HG03378 (cell line): ENCODE results near the gene SALL1.

ENCODE experiments used
- ATAC-seq: cut with Tn5 transposase; IDR thresholded peaks from one replicate; pipeline ENCODE4 v1.9.1; 2021; ENCODE audit warnings: mild to moderate bottlenecking, moderate library complexity; ENCODE audit not compliant: unreplicated experiment

Gene SALL1

DNA sequence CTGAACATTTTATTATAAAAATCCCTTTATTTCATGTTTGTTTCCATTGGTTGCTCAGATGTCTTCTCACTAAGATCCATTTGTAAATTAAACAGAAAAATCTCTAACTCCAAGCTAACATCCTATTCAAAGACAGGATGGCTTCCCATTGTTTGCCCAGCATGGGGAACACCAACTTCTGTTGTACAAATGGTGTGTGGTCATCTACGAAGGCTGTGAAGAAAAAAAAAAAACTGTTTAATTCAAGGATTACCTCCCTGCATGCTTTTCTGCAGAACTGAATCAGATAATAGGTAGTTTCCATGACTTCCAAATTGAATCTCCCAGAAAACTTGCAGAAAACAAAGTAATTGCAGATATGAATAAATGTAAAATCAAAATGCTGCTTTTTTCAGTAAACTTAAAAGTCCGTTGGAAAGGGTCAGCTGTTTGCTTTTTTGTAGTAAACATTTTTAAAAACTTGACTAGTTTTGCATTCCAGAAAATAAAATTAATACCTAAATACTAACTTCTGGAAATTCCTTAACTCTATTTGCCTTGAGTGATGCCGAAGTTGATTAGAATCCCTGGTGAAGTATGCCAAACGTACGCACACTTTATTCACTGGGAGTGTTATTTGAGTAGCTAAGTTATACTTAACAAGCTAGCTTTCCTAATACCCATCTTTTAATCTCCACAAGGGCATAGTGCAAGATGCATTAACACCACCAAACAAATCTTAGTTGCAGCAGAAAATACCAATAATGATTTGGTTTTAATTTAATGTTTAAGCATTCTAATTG, 7.7 kb downstream of the SALL1 start:
- no peak for ATAC-seq

DNA sequence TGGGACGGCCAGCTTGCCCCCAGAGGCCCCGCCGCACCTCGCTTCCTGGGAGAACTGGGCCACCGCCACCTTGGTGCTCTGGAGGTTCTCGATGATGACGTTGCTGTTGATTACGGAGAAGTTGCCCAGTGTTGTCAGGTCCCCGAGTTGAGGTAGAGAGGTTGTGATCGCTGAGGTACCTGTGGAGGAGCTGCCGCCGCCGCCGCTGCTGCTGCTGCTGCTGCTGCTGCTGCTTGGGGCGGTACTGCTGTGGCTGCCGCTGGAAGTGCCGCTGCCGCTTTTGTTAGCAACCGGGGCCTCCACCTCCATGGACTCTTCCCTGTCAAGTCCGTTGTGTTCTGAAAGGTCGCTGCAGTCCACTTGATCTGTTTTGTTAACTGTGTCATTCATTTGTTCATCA, 9.5 kb downstream of the SALL1 start:
- ATAC-seq, result no peak

DNA sequence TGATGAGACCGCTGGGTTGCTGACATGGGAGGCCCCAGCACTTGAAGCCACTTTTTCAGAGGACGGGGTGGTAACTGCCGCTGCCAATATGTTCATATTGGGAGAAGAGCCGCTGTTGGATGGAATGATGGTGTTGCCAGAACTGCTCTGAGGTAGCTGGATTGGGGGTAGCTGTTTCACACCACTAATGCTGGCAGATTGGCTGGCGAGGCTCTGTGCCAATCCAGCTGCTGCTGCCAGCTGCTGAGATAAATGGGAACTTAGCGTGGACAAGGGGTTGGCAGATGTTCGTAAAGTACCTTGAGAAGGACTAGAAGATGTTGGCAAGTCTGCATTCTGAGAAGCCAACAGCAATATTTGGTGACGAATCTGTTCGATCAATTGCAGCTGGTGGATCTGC, 10.0 kb downstream of the SALL1 start:
- ATAC-seq, result no peak

- ATAC-seq, result no peak
These were observed 11.0 kb downstream of the SALL1 start for GRCh38 chr16:51140112-51140511.

GRCh38 chr16:51139568-51139967, 11.5 kb downstream of the SALL1 start:
- ATAC-seq, result no peak

- no peak for ATAC-seq
These were observed 12.9 kb downstream of the SALL1 start for GRCh38 chr16:51138178-51138577.

DNA sequence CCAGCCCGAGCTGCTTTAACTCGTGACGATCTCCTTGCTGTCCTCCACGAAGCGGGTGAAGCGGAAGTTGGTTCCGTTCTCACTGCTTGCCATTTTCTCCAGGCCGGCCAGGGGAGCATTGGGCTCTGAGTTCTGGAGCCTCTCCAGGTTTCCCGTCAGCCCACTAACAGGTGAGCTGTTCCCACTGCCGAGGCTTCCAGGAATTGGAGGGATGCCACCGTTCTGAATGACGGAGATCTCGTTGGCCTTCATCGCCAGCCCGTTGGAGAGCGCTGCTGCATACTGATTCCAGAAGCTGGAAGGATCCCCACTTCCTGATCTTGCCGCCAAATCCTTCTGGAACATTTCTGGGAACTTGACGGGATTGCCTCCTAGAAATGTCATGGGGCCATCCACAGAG, 14.0 kb downstream of the SALL1 start:
- no peak for ATAC-seq

DNA sequence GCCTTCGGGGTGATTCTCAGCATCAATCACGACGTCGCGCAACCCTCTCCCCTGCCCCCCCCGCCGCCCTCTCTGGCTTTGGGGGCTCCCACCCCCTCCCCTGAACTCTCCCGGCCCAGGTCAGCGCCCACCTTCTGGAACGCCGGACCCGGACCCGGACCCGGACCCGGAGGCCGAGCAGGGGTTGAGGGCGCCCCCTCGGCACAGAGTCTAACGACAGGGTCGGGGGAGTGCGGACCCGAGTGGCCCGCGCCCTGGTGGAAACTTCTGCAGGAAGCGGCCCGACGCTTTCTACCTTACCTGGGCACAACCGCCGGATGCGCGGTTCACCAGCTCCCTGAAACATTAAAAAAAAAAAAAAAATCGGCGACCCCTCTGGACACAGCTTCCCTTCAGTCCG, 16.2 kb downstream of the SALL1 start:
- ATAC-seq, result no peak

- ATAC-seq, result no peak
These were observed 16.7 kb downstream of the SALL1 start for GRCh38 chr16:51134269-51134812.

DNA sequence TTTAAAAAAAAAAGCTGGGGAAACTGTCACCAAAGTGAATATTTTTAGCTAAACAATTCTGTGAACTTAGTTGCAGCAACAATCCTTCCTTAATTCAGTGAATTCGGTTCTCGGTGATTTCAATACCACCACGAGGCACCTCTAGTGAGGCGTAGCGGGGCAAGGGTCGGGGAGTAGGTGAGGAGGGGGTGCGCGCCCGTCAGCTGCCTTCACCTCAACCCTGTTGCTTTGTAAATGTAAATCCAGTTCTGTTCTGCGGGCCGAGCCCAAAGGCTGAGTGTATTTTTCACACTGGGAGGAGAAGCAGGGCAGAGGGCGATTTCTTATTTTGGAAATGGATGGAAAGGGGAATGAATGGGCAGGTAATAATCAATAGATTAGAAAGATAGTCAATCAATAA, 17.4 kb downstream of the SALL1 start:
- ATAC-seq, result no peak

DNA sequence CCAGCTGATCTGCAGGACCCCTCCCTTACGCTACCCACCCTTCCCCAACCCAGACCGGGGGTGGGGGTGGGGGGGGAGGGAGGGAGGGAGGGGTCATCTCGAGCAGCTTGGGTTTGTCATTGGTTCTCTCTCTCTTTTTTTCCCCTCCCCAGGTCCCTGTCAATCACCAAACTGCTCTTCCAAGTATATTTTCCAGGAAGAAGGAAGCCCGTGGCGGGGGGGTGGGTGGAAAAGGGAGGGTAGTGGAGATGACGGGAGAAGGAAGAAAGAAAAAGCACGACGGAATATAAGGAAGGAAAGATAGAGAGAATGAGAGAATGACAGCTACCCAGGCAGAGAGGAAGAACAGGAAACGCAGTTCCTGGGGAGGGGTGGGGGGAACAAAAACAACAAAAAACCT, 17.9 kb downstream of the SALL1 start:
- no peak for ATAC-seq

- ATAC-seq, result no peak
These were observed 18.5 kb downstream of the SALL1 start for GRCh38 chr16:51132490-51133115.

DNA sequence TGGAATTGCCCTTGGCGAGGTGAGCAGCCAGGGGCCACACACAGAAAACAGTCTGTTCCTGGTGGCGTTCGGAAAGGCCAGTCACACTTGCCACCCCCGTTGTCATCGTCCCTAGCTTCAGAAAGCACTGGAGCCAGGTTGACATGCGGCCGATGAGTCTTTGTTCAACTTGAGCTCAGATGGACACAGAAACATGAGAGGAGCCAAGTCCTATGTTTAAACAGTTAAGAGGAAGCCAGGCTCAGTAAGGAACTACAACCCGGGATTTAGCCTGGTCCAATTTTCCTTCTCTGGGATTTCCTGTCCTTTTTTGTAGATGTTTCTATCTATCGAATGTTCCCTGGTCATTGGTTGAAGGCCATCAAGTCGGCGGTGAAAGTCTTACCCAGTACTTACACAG, 19.5 kb downstream of the SALL1 start:
- ATAC-seq, result no peak

DNA sequence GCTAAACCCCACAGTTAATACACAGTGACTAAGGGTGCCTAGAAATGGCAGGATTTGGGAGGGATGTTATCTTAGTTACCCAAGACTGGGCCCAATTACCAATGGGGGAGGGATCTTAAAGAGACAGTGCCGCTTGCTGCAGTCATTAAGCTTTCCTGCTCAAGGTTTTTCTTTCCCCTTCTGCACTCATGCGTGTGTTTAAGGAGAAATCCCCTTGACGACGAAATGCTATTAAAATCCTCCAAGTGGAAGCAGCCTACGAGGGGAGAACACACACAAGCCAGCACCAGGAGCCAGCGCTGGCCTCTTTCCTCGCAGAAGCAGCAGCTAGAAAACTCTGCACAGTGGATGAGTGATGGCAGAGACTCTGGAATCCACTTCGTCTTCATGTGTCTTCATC, 22.0 kb downstream of the SALL1 start:
- ATAC-seq, result no peak

DNA sequence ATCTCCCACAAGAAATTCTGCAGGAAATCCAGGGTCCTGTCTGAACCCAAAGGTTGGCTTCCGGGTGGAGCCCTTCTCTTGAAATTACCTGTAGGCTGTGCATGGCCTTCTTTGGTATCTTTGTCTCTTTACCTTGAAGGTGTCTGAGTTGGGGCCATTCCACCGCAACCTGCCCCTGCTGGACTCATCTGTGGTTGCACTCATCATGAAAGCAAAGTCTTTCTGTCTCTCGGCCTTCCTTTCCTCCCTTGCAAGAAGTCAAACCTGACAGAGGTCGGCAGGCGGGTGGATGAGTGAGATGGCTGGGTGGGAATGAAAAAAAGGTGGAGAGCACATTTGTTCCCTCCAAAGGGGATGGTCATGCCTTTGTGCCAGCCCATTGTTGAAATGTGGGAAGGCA, 25.1 kb downstream of the SALL1 start:
- ATAC-seq, result no peak

GRCh38 chr16:51124896-51125295, 26.2 kb downstream of the SALL1 start:
- ATAC-seq, result no peak

DNA sequence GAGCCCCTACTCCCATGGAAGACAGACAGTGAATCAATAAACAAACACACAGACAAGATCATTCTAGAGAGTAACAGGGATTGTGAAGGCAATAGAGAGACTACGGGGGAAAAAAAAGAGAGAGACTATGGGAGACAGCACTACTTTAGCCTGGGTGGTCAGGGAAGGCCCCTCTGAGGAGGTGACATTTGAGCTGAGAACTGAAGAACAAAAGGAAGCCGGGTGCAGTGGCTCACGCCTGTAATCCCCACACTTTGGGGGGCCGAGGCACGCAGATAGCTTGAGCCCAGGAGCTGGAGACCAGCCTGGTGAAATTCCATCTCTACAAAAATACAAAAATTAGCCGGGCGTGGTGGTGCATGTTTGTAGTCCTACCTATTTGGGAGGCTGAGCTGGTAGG, 29.2 kb downstream of the SALL1 start:
- no peak for ATAC-seq

- ATAC-seq, result no peak
These were observed 30.2 kb downstream of the SALL1 start for GRCh38 chr16:51120730-51121347.

- no peak for ATAC-seq
These were observed 30.9 kb downstream of the SALL1 start for GRCh38 chr16:51119973-51120729.

DNA sequence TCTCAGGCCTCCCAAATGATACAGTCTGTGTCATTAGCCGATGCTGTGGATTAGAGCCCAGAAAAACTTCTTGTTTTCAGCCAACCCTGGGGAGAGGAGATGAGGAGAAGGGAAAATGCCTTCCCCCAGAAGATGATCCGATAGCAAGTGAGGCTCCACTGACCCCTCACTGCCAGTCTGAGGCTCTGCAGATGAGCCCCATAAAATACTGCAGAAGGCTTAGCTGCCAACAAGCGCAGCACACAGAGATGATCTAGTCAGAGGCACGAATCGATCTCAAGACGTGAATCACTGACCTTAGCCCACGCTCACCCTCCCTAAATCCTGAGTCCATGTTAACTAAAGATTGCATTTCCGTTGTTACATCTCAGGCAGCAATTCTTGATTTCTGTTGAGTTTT, 31.5 kb downstream of the SALL1 start:
- no peak for ATAC-seq

- no peak for ATAC-seq
These were observed 34.7 kb downstream of the SALL1 start for GRCh38 chr16:51116353-51116752.
